SK-MEL-5 (cell line): ENCODE measurements around the gene CLNS1A. TPM values are rescaled to one million over a fixed set of nuclear protein-coding genes. Genes with fewer than 3 reads are reported as not detected.
"Not testable (repeated sequence)": the region's sequence is repeated elsewhere in the genome, so short reads cannot be mapped to it uniquely, and the experiment has no call there.

Experiments
- DNase-seq: peaks from one replicate; pipeline ENCODE4 v3.0.0-alpha.2; 2016; ENCODE audit warnings: low read depth, low spot score
- in situ Hi-C: cut with HindIII; loops from 2 replicates; pipeline ENCODE4 v1.10.0; 2016; ENCODE audit warnings: low sequenced_read_pairs, high pct_unique_total_duplicates, low pct_unique_long_range_greater_than_20kb
- total RNA-seq: library from RNA; depleted of rRNA; stranded (reverse); fragments of >200 nt; shearing (Covaris generic); gene quantifications from 2 replicates; pipeline ENCODE4 v1.2.3, GENCODE V29; 2014

CLNS1A gene
- total RNA-seq, 1 experiment from 2014 or later, result 224 TPM

DNA sequence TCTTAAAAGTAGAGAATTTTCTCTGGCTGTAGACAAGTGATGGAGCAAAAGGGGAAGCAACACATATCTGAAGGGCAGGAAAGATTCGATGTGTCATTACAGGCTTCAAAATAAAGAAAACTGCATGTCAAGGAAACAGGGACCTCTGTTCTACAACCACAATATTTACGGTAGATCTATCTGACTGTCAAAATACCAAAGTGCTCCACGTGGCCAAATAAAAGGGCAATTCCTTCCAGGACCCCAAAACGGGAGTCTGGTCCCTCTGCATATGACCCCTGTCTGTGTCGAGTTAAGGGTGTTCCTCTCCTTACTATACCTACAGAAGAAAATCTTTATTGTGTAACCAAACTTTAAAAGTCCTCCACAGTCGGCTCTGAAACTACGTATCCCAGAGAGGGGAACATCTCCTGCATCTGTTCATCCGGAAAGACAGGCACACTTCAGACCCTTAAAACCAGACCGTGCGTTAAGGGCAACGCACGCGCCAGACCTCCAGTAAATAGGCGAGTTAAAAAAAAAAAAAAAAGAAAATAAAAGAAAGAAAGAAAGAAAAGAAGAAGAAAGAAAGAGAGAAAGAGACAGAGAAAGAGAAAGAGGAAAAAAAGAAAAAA, 756 bp downstream of the CLNS1A start:
- in situ Hi-C loops, result no loop called here
- DNase-seq, result peak; percentile 5

DNA sequence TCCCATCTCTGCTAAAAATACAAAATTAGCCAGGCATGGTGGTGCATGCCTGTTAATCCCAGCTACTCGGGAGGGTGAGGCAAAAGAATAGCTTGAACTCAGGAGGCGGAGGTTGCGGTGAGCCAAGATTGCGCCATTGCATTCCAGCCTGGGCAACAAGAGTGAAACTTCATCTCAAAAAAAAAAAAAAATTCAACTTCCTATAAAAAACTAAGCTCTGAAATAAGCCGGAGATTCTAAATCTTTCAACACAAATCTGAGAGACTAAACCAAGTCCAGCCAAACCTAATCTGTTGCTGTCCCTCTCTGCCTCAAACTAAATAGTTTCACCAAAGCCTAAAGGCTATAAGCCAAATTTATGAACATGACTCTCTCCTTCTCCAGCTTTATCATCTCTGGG, 3.7 kb downstream of the CLNS1A start:
- DNase-seq, in situ Hi-C loops: not testable (repeated sequence)

DNA sequence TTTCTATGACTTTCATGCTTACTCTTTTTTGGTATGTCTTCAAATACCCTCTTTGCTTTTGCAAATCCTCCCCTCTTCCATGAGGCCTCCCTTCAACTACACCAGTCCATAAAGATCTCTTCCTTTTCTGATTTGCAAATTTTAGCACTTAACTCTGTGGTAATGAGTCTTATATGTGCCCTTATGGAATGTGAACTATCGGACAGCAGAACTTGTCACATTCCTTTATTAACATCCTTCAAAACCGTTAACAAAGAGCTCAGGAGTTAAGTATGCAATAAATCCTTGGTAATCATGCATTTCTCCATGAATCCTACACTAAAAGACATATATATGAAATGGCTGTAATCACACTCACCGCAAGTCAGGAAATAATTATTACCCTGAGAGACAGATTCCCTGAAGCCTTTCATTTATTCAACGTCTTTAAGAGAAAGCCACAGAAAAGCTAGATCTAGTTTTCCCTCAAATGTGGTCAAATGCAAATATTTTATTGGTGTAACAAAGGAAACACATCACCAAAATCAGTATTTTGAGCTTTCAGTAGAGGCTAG, 7.4 kb downstream of the CLNS1A start:
- DNase-seq, result no peak
- in situ Hi-C loops, result no loop called here

DNA sequence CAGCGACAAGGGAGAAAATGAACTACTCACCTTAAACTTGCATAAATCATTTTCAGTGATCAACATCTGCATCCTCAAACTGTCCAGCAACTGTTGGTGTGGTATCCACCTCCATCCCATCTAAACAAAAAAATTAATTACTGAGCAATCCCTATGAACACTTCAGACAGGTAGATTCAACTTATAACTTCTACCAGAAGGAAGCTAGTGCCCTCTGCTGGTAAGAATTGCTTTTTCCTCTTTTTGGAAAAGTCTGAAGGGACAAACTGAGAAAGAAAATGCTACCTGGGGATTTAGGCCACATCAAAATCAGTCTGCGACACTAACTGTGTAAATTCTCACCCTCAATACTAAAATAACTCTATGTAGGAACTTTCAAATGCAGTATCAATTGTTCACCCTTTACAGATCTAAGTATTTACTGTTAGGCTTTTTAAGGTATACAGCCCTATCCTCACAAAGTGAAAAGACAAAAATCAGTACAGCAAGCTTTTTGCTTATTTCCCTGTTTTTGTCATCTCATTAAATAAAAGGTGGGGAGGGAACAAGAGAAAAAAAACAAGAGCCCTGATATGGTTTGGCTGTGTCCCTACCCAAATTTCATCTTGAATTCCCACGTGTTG, 17.9 kb downstream of the CLNS1A start:
- in situ Hi-C loops, result no loop called here
- peak; percentile 59 for DNase-seq

DNA sequence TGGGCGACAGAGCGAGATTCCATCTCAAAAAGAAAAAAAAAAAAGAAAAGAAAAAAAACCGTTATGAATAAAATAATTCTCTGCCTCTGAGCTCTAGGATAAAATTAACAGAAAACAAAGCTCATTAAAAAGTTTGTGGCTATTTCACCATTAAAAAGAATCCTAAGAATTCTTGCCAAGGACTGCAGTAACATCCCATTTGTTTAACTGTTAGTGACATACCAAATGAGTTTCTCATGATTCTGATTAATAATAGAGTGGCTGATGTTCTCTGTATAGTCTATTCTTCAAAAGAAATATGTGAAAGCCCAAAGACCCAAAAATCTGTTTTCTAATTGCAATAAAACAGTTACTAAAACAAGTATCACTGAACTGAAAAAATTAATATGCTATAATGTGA, 19.7 kb downstream of the CLNS1A start:
- no peak for DNase-seq
- in situ Hi-C loops, result no loop called here

DNA sequence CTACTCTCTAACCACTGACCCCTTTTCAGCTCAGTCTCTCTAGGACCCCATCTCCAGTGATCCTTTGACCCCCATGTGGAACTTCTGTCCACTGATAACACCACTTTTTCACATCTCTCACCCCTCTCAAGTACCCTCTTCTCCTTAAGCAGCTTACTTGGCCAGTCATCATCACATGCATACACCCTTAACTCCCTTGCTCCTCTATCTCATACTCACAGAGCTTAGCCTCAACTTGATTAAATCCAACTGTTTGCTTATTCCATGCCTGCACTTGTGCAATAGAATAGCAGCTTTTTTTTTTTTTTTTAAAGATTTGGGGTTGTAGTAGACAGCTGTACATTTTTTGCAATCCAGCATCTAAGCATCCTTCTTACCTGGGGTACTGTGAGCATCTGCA, 25.7 kb downstream of the CLNS1A start:
- in situ Hi-C loops, result no loop called here
- no peak for DNase-seq

DNA sequence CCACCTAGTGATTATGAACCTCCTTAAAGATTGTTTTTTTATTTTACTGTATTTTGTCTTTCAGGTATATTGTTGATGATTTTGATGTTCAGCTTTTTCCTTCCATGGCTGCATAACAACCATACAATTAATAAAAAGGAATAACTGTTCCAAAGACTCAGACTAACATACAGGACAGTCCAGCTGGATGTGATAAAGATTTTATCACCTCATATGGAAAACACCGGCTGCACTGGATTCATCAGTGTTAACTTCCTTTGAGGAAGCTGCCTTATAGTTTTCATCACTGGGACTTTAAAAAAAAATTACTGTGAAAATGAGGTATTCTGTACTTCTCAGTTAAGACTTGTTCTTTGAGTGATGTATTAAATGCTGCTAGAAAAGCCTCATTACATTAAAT, 28.4 kb downstream of the CLNS1A start:
- in situ Hi-C loops, result no loop called here
- no peak for DNase-seq

DNA sequence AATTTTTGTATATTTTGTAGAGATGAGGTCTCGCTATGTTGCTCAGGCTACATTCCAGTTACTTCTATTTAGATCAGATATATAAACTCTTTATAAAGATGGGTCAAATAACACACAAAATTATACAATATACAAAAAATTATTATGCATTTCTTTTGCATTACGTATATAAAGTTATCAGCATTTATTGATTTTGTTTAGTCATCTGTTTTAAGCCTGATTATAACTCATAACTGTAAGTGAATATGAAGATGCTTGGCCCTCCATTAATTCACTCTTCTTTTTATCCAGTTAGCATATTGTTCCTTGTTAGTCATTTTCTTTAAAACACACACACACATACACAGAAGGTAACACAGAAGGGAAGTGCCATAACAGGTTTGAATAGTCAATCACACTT, 33.3 kb downstream of the CLNS1A start:
- no peak for DNase-seq
- in situ Hi-C loops, result no loop called here

DNA sequence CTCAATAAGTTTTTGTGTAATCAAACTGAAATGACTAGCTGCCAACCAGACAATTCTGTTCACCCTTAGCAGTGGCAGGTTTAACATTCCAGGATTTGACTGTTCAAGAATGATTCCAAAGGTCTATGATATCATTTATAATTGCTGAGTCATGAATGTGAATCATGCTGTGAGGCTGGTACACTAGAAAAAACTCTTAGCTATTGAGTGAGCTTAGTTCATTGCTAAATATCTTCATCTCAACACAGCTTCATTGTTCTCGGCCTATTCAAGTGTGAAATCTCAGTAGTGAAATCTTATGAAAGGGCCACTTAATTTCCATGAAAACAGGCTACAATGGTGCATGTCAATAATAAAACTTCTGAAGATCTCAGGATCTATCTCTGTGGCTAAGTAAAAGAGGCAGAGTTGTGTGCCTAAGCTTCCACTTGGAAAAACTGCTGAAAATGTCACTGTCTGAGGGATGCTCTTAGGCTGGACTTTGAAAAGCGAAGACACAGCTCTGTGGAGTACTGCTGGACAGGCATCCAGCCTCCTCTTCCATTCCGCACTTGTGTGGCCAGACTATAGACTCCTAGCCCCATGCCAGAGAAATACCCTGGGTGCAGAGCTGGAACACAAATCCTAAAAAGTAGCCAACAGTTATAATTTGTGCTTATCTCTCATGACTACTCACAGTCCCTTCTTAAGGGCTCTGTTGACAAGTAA, 35.1 kb downstream of the CLNS1A start:
- peak; percentile 78 for DNase-seq
- in situ Hi-C loops, result no loop called here

DNA sequence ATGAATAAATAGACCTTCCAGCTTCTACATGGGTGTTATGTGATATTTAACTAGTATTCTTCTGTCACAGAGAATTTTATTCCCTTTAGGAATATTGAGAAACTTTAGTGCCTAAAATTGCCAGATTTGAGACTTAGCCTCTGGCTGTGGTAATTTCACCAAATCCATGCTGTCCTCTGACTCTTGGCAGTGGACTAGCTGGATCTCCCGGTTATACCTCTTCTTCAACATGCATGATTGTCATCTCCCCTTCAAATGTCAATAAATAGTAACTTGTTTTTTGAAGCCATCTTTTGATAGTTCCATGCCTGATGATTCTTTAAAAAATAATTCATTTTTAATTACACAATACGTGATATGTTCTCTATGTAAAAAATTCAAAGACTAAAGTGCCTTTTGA, 39.4 kb downstream of the CLNS1A start:
- in situ Hi-C loops, result no loop called here
- no peak for DNase-seq

DNA sequence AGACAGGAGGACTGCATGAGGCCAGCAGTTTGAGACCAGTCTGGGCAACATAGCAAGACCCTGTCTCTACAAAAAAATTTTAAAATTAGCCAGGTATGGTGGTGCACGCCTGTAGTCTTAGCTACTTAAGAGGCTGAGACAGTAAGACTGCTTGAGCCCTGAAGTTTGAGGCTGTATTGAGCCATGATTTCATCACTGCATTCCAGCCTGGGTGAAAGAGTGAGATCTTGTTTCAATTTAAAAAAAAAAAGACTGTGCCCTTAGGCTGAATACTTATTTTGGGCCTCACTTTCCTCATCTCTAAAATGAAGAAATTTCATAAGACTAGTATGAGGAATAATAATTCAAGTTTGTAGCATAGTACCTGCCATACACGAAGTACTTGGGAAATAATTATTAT, 41.0 kb downstream of the CLNS1A start:
- no peak for DNase-seq
- in situ Hi-C loops, result no loop called here

DNA sequence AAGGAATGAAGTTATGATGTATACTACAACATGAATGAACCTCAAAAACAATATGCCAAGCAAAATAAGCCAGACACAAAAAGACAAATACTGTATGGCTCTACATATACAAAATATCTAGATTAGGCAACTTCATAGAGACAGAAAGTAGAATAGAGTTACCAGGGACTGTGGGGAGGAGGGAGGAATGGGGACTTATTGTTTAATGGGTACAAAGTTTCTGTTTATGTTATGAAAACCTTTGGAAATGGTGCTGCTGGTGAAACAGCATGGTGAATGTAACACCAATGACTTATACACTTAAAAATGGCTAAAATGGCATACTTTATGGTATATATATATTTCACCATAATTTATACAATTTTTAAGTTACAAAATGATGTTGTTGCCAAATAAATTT, 43.7 kb downstream of the CLNS1A start:
- DNase-seq, result no peak
- in situ Hi-C loops, result no loop called here

DNA sequence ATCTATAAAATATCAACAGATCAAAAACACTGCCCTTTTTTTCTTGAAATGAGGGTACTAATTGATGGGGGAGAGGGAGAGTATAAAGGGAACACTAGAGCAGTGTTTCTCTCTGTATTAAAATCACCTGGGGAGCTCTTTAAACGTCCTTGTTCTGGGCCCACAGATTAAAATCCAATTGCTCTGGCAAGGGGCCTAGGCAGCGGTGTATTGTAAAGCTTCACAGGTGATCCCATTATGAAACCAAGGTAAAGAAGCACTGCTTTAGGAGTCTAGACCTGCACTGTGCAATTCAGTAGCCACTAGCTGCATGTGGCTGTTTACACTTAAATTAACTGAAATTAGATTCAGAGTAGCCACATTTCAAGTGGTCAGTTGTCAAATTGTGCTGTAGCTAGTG, 44.9 kb downstream of the CLNS1A start:
- in situ Hi-C loops, result no loop called here
- no peak for DNase-seq

DNA sequence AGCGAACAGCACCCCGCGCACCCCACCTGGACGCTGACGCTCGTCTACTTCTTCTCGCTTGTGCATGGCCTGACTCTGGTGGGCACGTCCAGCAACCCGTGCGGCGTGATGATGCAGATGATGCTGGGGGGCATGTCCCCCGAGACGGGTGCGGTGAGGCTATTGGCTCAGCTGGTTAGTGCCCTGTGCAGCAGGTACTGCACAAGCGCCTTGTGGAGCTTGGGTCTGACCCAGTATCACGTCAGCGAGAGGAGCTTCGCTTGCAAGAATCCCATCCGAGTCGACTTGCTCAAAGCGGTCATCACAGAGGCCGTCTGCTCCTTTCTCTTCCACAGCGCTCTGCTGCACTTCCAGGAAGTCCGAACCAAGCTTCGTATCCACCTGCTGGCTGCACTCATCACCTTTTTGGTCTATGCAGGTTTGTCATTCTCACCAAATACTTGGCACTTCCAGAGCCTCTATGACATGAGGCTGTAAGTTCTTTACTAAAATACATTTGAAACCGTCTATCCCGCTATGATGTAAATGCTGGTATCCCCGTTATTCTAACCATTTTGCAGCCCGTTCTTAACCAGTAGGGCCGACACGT, 47.3 kb downstream of the CLNS1A start:
- DNase-seq, result peak; percentile 1
- in situ Hi-C loops, result no loop called here

DNA sequence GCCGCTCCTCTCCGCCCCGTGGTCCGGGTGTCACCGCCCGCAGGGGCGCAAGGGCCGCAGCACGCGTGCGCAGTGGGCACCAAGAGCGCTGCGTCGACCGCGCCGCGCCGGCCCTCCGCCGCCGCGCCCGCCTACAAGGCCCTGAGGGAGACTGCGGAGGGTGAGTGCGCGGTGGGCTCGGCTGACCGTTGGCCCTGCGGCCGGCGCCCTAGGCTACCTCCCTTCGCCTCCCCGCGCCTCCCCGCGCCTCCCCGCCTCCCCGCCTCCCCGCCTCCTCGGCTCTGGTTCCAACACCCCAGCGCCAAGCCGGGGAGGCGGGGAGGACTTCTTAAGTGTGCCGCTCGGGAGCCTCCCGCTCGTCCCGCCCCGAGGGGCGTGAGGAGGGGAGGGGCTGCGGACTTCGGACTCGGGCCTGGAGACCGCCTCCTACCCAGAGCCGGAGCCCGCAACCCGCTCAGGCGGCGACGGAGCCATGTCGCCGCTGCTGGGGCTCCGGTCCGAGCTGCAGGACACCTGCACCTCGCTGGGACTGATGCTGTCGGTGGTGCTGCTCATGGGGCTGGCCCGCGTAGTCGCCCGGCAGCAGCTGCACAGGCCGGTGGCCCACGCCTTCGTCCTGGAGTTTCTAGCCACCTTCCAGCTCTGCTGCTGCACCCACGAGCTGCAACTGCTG, 47.9 kb downstream of the CLNS1A start, which contains the start of gene AQP11:
Gene AQP11 (plus strand): TSS at position 433 of the 673 bp plus-strand sequence. CDS start 40 bp downstream, at position 473.
- in situ Hi-C loops, result no loop called here
- DNase-seq, result peak; percentile 76

DNA sequence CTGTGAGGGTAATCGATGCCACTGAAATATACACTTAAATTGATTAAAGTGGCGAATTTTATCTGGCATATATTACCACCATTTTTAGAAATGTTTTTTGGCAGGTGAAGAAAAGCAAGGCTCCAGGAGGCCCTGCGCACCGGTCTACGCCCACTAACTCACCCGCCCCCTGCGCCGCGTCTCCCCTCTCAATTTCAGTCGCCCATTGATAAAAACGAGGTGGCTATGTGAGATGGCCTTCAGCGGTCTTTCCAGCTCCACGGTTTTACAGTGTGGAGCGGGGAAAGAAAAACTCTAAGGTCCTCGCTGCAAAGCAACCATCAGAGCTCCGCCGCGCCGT, 48.4 kb downstream of the CLNS1A start:
- in situ Hi-C loops, result no loop called here

DNA sequence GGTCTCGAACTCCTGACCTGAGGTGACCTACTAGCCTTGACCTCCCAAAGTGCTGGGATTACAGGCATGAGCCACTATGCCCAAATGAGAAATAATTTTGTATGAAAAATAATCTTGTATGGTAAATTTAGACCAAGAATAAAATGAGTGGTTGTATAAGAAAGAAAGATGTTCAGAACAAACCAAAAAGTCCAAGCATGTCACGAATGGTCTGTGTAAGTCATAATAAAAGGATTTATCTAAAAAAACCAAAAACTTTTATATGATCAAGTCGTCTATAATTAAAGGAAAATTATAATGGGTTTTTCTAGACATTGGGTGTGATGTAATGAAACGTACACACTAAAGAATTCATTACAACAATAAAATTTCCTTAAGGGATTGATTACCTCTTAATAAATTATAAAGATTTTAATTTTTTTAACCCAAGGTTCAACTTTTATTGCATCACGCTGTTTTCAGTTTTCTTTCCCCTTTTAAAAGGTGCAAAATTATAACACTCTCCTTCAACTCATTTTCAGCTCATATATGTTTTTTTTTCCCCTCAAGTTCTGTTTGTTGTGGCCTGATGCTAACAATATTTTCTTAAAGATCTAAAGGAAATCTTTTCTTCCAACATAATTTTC, 56.8 kb downstream of the CLNS1A start:
- no peak for DNase-seq
- in situ Hi-C loops, result no loop called here

More for the DNA sequence above, 48.4 kb downstream of the CLNS1A start:
- no peak for DNase-seq
